CD4-positive, alpha-beta T cell treated with Interleukin-2 at 100 ng/mL for 4 hours (primary cell): ENCODE measurements around the gene PSEN1.

Experiments used
- DNase-seq: peaks from one replicate; pipeline ENCODE4 v3.0.0-alpha.2; 2020; ENCODE audit warnings: low spot score

Gene PSEN1

GRCh38 chr14:73220634-73221033 lies 84.3 kb downstream of the PSEN1 start:
- DNase-seq, result no peak

DNA sequence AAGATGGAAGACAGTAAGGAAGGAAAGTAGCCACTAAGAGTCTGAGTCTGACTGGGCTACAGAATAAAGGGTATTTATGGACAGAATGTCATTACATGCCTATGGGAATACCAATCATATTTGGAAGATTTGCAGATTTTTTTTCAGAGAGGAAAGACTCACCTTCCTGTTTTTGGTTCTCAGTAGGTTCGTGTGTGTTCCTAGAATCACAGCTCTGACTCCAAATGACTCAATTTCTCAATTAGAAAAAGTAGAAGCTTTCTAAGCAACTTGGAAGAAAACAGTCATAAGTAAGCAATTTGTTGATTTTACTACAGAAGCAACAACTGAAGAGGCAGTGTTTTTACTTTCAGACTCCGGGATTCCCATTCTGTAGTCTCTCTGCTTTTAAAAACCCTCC lies 85.6 kb downstream of the PSEN1 start:
- DNase-seq, result no peak

DNA sequence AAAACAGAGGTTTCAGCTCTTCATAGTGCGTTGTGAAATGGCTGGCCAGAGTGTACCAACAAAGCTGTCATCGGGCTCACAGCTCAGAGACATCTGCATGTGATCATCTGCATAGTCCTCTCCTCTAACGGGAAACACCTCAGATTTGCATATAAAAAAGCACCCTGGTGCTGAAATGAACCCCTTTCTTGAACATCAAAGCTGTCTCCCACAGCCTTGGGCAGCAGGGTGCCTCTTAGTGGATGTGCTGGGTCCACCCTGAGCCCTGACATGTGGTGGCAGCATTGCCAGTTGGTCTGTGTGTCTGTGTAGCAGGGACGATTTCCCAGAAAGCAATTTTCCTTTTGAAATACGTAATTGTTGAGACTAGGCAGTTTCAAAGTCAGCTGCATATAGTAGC lies 86.7 kb downstream of the PSEN1 start:
- no peak for DNase-seq

DNA sequence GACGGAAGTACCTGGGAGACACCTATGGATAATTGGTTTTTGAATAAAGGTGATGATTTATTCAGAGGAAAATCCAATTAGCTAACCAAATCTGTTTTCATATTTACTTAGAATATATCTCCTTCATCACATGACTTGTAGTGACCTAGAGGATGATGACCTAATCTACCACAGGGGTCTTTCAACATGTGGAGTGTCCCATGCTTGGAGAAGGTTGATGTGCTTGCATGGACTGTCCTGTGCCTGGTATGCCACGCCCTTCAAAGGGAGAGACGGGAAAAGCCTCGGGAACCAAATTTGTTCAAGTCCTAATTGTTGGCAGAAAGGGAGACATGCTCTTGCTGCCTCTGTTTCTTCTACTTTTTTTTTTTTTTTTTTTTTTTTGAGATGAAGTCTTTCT lies 89.2 kb downstream of the PSEN1 start:
- DNase-seq, result no peak

DNA sequence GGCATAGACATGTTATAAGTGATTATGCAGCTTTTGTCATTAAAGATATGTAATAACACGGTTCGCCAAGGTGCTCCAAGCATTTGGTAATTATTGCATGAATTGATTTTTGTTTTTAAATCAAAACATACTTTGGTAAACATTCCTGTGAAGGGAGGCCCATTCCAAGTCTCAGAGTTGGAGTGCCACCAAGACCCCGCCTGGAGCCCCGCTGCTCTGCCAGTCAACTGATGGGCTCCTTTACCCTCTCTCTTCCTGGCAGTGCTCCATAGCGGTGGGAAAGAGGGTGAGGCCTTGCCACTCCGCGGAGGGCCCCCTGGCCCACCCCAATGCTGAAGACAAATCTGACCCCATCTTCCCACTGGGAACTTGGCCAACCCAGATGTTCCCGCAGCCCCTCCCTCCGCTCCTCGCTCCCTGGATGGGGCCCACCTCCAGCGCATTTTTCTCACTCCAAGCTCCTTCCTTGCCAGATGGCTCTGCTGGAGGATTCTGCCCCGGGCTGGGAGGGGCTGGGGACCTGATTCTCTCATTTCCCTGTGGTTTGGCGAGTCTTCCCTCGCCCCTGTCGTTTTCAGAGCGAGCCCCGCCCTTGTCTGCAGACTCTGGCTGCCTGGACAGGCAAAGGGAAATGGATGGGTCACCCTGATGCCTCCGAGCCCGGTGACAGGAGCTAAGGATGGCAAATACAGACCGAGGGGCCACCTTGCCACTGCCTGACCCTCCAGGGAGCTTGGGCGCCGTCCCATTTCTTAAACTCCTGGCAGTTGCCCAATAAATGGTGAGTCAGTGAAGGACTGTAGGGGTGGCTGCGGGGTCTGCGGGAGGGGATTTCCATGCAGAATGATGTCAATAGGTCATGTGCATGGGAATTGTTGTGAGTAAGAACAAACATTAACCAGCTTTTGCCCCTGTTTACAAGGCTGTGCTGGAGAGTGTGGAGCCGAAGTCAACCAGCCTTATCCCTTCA lies 91.8 kb downstream of the PSEN1 start:
- DNase-seq, result no peak

DNA sequence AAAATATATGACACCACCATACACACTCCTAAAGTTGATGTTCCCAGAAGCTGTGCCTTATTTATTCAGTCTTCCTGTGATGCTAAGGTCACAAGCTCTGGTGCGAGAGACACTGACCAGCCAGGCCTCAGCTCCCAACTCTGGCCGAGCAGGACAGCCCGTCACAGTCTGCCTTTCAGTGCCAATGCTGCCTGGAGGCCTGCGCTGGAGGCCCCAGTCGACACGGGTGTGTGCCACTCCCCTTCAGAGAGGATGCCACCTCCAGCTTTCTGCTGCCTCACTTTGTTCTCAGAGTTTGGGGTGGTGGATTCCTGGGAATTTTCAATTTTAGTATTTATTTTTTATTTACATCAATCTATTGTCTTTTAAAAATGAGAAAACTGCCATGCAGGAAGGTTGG lies 93.7 kb downstream of the PSEN1 start:
- no peak for DNase-seq

DNA sequence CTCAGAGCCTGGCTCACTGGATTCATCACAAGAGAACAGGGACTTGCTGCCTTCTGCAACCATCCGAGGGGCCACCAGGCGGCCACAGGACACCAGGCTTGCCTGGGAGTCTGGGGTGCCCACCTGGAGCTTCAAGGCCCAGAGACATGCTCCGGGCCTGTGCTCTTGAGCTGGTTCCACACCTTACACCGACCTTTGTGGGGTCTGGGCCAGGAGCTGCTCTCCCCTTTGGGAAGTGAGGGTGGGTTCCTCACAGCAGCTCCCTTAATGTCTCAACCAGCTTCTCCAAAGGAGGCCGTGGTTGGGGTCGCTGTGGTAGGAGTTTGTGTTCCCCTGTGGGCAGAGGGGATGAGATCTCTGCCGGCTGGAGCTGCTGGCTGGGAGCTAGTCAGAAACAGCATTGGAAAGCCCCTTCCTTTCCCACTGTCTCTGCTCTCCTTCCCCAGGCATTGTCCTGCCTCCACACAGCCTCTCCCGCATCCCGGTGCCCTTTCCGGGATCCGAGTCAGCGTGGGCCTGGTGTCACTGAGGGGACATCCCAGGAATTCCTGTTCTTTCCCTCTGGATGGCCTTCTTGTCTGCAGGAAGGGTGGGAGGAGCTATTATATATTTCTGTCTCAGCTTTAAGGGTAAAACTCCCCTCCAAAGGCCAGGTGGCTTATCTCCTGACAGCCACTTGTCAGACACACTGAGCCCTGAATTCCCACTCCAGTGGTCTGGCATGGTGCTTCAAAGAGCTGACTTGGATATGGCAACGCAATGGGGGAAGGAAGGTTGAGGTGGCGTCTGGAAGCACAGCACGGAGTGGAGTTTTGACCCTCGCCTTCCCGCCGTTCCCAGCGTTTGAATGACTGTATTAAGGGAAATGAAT lies 95.9 kb downstream of the PSEN1 start:
- no peak for DNase-seq

DNA sequence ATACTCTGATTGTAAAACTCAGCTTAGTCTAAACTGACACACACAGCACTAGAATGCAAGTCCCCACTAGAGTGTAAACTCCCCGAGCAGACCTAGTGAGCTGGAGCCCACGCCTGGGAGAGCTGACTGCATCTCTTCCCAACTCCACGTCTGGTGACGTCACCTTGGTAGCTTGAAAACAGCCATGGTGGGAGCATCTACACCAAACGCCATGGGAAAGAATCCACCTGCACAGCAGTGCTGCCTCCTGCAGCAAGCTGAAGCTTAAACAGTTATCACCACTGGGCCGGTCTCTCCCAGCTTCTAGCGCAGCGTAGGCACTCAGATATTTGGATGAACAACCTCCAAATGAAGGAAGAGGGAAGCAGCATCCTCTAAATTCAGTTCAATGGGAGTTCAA lies 96.7 kb downstream of the PSEN1 start:
- DNase-seq, result no peak

DNA sequence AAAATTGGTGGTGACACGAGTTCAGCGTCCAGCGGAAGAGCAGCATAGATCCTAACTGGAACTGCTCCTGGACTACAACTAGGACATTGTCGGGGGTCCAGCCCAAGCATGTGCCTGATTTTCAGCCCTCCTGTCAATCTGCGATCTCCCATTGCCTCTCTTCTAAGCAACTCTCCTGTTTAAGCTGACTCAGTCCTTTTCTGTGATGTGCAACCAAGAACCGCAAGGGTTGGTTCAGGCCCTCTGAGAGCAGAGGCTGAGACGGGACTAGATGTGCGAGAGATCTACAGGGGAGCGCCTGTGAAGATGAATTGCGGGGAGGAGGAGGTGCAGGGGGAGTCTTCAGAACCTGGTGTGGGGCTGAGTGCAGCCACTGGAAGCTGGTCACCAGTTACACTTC lies 97.3 kb downstream of the PSEN1 start:
- DNase-seq, result no peak

DNA sequence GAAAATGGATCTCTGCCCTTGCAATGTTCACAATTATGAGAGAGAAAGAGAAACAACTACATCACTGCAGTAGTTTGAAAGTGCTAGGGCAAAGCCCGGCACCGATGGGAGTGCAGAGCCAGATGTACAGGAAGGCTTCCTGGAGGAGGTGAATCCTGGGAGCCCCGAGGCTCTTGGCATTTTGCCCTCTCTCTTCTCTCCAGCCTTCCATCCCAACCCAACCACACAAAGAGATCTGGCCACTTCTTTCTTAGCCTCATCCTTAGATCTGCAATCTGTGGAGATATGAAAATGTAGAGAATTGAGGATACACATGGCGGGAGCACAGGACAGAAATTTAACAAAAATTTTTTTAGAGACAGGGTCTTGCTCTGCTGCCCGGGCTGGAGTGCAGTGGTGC lies 97.7 kb downstream of the PSEN1 start:
- DNase-seq, result no peak

- DNase-seq, result no peak
Measured at GRCh38 chr14:73234586-73235394, 98.5 kb downstream of the PSEN1 start.

- DNase-seq, result no peak
Measured at GRCh38 chr14:73235531-73236155, 99.3 kb downstream of the PSEN1 start.

- DNase-seq, result no peak
Measured at GRCh38 chr14:73236157-73236556, 99.8 kb downstream of the PSEN1 start.

DNA sequence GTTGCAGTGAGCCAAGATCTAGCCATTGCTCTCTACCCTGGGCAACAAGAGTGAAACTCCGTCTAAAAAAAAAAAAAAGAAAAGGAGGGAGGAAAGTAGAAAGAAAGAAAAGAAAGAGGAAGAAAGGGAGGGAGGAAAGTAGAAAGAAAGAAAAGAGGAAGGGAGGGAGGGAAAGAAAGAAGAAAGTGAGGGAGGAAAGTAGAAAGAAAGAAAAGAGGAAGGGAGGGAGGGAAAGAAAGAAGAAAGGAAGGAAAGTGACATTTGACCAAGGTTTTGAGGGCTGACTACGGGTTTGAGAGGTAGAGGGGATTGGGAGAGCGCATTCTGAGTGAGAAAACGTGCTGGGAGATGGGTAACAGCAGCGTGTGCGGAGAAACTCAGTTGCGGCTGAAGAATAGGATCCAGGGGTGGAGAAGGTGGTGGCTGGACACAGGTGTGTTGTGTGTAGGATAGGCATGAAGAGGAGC lies 100.5 kb downstream of the PSEN1 start:
- DNase-seq, result no peak

DNA sequence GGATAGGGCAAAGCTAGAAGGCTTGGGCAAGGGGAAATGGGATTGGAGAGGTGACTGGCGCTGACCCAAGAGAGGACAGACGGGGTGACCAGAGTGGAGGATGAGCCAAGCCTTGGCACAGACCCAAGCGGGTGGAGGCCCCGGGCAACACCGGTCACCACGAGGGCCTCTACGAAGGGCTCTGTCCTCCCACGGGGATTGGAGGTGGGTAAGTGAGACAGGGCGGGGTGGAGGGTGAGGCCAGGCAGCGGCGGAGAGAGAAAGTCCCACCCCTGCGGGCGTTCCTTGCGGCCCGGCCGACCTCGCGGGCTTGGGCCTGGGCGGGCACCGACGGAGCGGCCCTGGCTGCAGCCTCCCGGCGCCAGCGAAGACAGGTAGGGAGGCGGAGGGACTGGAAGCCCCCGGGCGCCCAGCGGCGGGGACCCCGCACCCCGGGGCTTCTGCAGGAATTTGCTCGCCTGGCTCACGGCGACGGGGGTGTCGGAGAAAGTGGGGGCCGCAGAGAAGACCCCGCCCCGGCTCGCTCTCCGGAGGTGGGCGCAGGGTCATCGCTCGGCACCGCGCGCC lies 101.0 kb downstream of the PSEN1 start, which contains the start of gene PAPLN:
PAPLN (plus strand) TSS at position 288 of the 567 bp plus-strand sequence. CDS start 2,273 bp downstream, outside the sequence.
- no peak for DNase-seq

DNA sequence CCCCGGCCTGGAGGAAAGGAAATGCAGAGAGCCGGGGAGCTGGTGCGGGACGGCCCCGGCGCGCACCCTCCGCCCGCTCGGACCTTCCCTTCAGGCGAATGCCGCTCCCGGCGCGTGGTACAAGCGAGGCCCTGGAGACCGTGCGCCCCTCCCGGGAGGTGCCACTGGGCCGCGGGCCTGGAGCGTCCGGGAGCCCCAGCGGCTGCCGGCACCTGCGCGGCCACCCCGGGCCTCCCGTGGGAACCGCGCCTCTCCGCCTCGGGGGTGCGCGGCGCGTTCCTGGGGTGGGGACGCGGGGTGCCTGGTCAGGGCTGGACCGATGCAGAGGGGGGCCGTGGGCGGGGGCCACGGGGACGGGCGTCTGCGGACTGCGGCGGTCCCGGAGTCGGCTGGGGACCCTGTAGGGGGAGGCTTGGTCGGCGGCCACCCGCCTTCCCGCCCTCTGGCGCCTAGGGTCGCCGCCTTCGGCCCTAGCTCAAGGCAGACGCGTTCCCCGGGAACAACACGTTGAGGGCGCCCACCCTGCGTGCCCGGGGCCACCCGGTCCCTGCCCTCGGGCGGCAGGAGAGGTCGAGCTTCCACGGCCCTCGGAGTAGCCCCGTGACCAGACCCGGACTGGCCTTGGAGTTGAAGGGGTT lies 101.6 kb downstream of the PSEN1 start:
- DNase-seq, result no peak

- no peak for DNase-seq
Measured at GRCh38 chr14:73238424-73238852, 102.1 kb downstream of the PSEN1 start.

DNA sequence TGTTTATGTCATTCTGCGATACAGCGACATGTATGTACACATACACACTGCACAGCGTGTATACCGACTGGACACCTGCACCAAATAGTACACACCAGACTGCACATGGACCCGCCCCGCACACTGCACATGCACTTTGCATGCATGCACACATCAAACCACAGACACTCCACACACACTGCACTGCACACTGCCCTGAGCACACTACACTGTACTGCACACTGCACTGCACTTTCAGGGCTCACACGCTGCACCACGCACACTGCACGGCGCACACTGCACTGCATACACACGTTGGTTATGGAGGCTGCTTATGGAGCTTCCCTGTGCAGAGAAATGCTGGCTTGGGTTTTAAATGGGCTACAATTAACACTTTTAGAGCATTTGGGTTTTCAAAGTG lies 102.6 kb downstream of the PSEN1 start:
- DNase-seq, result no peak

DNA sequence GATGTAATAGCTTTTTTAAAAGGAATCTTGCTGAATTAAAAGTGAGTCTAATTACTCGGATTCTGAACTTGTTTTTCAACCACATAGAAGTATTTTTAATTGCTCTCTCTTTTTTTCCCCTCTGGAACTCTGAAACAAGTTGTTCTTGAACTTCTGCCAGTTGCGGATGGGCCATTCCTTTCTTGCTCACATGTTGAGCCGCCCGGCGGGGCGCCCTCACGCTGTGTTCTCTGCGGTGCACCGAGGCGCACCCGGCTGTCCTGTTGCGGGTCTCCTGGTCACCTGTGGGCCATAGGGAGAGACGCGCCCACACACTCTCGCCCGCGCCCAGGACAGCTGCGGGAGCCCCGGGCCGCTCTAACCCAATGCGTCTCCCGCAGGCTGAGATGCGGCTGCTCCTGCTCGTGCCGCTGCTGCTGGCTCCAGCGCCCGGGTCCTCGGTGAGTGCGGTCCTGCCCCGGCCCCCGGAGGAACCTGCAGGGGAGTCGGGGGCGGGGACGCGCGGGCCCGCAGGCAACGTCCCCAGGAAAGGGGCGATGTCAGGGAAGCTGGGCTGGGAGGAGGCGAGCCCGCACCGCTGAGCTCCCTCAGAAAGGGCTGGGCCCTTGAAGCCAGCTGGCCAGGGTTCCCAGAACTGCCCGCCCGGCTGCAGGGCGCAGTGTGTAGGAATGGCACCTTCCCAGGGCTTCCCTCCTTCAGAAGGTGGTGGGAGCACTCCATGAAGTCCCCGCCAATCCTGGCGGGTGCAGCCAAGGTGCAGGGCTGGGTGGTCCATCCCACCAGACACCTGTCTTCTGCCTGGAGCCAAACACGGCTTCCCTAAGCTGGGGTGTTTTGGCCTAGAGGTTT lies 103.3 kb downstream of the PSEN1 start:
- no peak for DNase-seq
